M059J (cell line): Measurements from ENCODE around the gene NELFCD. TPM values are rescaled to one million over a fixed set of nuclear protein-coding genes. Genes with fewer than 3 reads are reported as not detected.
"Not testable (repeated sequence)": the region's sequence is repeated elsewhere in the genome, so short reads cannot be mapped to it uniquely, and the experiment has no call there.

Experiments
- DNase-seq: peaks from one replicate; pipeline ENCODE4 v3.0.0-alpha.2; 2012; ENCODE audit warnings: low read depth
- total RNA-seq: library from RNA; depleted of rRNA; stranded (reverse); fragments of >200 nt; shearing (Covaris generic); gene quantifications from 2 replicates; pipeline ENCODE4 v1.2.3, GENCODE V29; 2014

NELFCD gene
- total RNA-seq, 1 experiment from 2014 or later: 85.1 TPM

- no peak for DNase-seq
These were observed 44.5 kb downstream of the NELFCD start for GRCh38 chr20:59025511-59025910.

GRCh38 chr20:59026904-59027740 is 46.1 kb downstream of the NELFCD start:
- no peak for DNase-seq

GRCh38 chr20:59027741-59028320 is 46.8 kb downstream of the NELFCD start:
- DNase-seq: peak; percentile 74

GRCh38 chr20:59028812-59029211 is 47.8 kb downstream of the NELFCD start:
- no peak for DNase-seq

GRCh38 chr20:59030911-59031563 is 50.0 kb downstream of the NELFCD start:
- DNase-seq: no peak

GRCh38 chr20:59031564-59032022 is 50.5 kb downstream of the NELFCD start:
- DNase-seq: no peak

- DNase-seq: peak; percentile 97
These were observed 51.1 kb downstream of the NELFCD start, which contains the start of gene ATP5F1E for GRCh38 chr20:59032023-59032712. ATP5F1E (minus strand) TSS chr20:59032335; CDS start chr20:59032251, 84 bp downstream.

GRCh38 chr20:59032713-59033059 is 51.6 kb downstream of the NELFCD start:
- peak; percentile 74 for DNase-seq

- no peak for DNase-seq
These were observed 52.0 kb downstream of the NELFCD start for GRCh38 chr20:59033093-59033492.

- DNase-seq: no peak
These were observed 52.6 kb downstream of the NELFCD start for GRCh38 chr20:59033616-59034165.

- no peak for DNase-seq
These were observed 54.3 kb downstream of the NELFCD start for GRCh38 chr20:59035381-59035780.

- no peak for DNase-seq
These were observed 56.3 kb downstream of the NELFCD start for GRCh38 chr20:59037386-59037785.

GRCh38 chr20:59039233-59039632 is 58.2 kb downstream of the NELFCD start:
- no peak for DNase-seq

- DNase-seq: no peak
These were observed 59.6 kb downstream of the NELFCD start for GRCh38 chr20:59040667-59041066.

- DNase-seq: not testable (repeated sequence)
These were observed 60.4 kb downstream of the NELFCD start for GRCh38 chr20:59041487-59041886.

GRCh38 chr20:59042151-59042795 is 61.2 kb downstream of the NELFCD start, which contains the start of gene PRELID3B:
PRELID3B (minus strand) TSS chr20:59042786; CDS start chr20:59042730, 56 bp downstream.
- peak; percentile 24 for DNase-seq

GRCh38 chr20:59042796-59043631 is 62.0 kb downstream of the NELFCD start:
- peak; percentile 93 for DNase-seq

GRCh38 chr20:59043698-59044097 is 62.6 kb downstream of the NELFCD start:
- peak; percentile 55 for DNase-seq

- no peak for DNase-seq
These were observed 63.2 kb downstream of the NELFCD start for GRCh38 chr20:59044295-59044694.
